ENCODE measurements around the gene HPCAL1.

HPCAL1 gene

GRCh38 chr2:10269711-10270610, 32.7 kb upstream of the HPCAL1 start:
- DNase-seq = no peak

- no peak for DNase-seq
Measured at GRCh38 chr2:10271509-10271908, 31.2 kb upstream of the HPCAL1 start.

GRCh38 chr2:10271946-10272345, 30.8 kb upstream of the HPCAL1 start:
- no peak for DNase-seq

- DNase-seq = no peak
Measured at GRCh38 chr2:10272464-10272863, 30.2 kb upstream of the HPCAL1 start.

GRCh38 chr2:10273215-10274175, 29.2 kb upstream of the HPCAL1 start:
- no peak for DNase-seq

GRCh38 chr2:10274376-10274775, 28.3 kb upstream of the HPCAL1 start:
- no peak for DNase-seq

- no peak for DNase-seq
Measured at GRCh38 chr2:10274983-10275802, 27.5 kb upstream of the HPCAL1 start.

GRCh38 chr2:10276481-10277292, 26.0 kb upstream of the HPCAL1 start:
- DNase-seq = no peak

GRCh38 chr2:10277293-10278028, 25.2 kb upstream of the HPCAL1 start:
- DNase-seq = no peak

GRCh38 chr2:10278029-10278762, 24.5 kb upstream of the HPCAL1 start:
- DNase-seq = peak; percentile 49

GRCh38 chr2:10278763-10279471, 23.8 kb upstream of the HPCAL1 start:
- DNase-seq = no peak

- no peak for DNase-seq
Measured at GRCh38 chr2:10279472-10279870, 23.2 kb upstream of the HPCAL1 start.

- DNase-seq = no peak
Measured at GRCh38 chr2:10279946-10280463, 22.7 kb upstream of the HPCAL1 start.

GRCh38 chr2:10281891-10282290, 20.8 kb upstream of the HPCAL1 start:
- DNase-seq = no peak

GRCh38 chr2:10282611-10283105, 20.0 kb upstream of the HPCAL1 start:
- DNase-seq = no peak

- peak; percentile 91 for DNase-seq
Measured at GRCh38 chr2:10283106-10284062, 19.3 kb upstream of the HPCAL1 start.

GRCh38 chr2:10284108-10284870, 18.4 kb upstream of the HPCAL1 start:
- DNase-seq = no peak

Measured in fibroblast of skin of scalp (primary cell).